Measurements from ENCODE around the gene WWC1. TPM values are rescaled to one million over a fixed set of nuclear protein-coding genes. Genes with fewer than 3 reads are reported as not detected.

WWC1 gene
- total and polyA plus RNA-seq, 9 of the 15 experiments (the other 6 are each of a cell fraction or from before 2014, with no cell fraction given): under 0.01 to 0.54 (median 0.42) TPM; not detected in 6

- Histone ChIP-seq H3K4me2 (ENCODE audit: insufficient read depth, low read length) (no peak overlapping the region), H3K4me1 (replicated peaks in 1 of 2; ENCODE audit: control insufficient read depth in 2 of 2, insufficient read depth in 2 of 2, low read length in 2 of 2) (no peaks in the 10 kb centered on the region), H3K4me3 (no peak overlapping the region), H4K20me1 (replicated peaks; ENCODE audit: control insufficient read depth, insufficient read depth, low read length) (no peaks in the 10 kb centered on the region), H3K9ac (ENCODE audit: insufficient read depth in 1 of 2, low read depth in 2 of 2, low read length in 2 of 2) (no peak overlapping the region), H3K9me1 (ENCODE audit: control insufficient read depth, insufficient read depth, low read length) (no peaks in the 10 kb centered on the region), H3K36me3 (ENCODE audit: control insufficient read depth, insufficient read depth, low read length) (no peaks in the 10 kb centered on the region), H3K27me3 (ENCODE audit: control insufficient read depth in 2 of 2, insufficient read depth in 2 of 2, low read length in 2 of 2) (peaks cover 0 to 7% of the 10 kb centered on the region in 2 experiments; a peak in 2 of 5 replicates), H3K79me2 (ENCODE audit: control insufficient read depth, insufficient read depth, low read length) (no peaks in the 10 kb centered on the region), H3K9me3 (replicated peaks; ENCODE audit: control insufficient read depth, insufficient read depth, low read depth, low read length) (no peaks in the 10 kb centered on the region), H3K27ac (ENCODE audit: extremely low read depth, low read depth, low read length) (no peak overlapping the region), H2AFZ (ENCODE audit: low read depth, low read length) (no peak overlapping the region)
- no peak for DNase-seq (ENCODE audit: extremely low read depth in 1 of 4, low spot score in 3 of 4)
- CTCF ChIA-PET (ENCODE audit: low intra/inter-chr PET ratio): no interaction called here
- intact Hi-C loops (cut with micrococcal nuclease) (no loop called here), in situ Hi-C loops (cut with MboI) (no loop called here)
- no TSS peak for BruUV-seq (replicated peaks)
- POLR2A ChIA-PET: interaction anchor here (0.6 to 1.0 kb wide), 4 partner anchors 18 to 178 kb away, joined by 3 to 5 read pairs (median 4); no protein-coding TSS in a partner anchor
- ATAC-seq: peak; percentile 54; the same call in 2 of the 3 replicates
- 0% methylated on average over 7 of the region's 7 CpGs for WGBS (ENCODE audit: insufficient coverage, low coverage, missing lambda C conversion rate)
- no peak for FAIRE-seq
- TF ChIP-seq RBM17 (IDR thresholded peaks at IDR 0.05; ENCODE audit: borderline replicate concordance, low read depth, low read length) (no peak), SAP30 (IDR thresholded peaks at IDR 0.05; ENCODE audit: borderline replicate concordance, insufficient read depth, low read depth, low read length, poor library complexity, severe bottlenecking) (no peak), ZNF655 (CRISPR knock-in tag; IDR thresholded peaks at IDR 0.05) (no peak), KLF6 (CRISPR knock-in tag; IDR thresholded peaks at IDR 0.05; ENCODE audit: borderline replicate concordance) (no peak), KAT7 (CRISPR knock-in tag; IDR thresholded peaks at IDR 0.05; ENCODE audit: borderline replicate concordance) (no peak), ZBTB5 (IDR thresholded peaks at IDR 0.05) (no peak), MAFF (IDR thresholded peaks at IDR 0.05; ENCODE audit: low read length) (no peak), ZNF280B (CRISPR knock-in tag; IDR thresholded peaks at IDR 0.05) (no peak), TAF15 (IDR thresholded peaks at IDR 0.05; ENCODE audit: low read depth, low read length) (no peak), SP1 (CRISPR knock-in tag; IDR thresholded peaks at IDR 0.05) (no peak), PBX2 (CRISPR knock-in tag; IDR thresholded peaks at IDR 0.05; ENCODE audit: low read depth) (no peak), PBX2 (tag; conservative IDR thresholded peaks at IDR 0.05; ENCODE audit: low read depth) (no peak), ELF2 (CRISPR knock-in tag; IDR thresholded peaks at IDR 0.05) (no peak), FOXA1 (IDR thresholded peaks at IDR 0.05; ENCODE audit: borderline replicate concordance) (no peak), ZNF184 (CRISPR knock-in tag; IDR thresholded peaks at IDR 0.05) (no peak)
These were observed 9.3 kb upstream of the WWC1 start for GRCh38 chr5:168282120-168282519.

All from K562 (cell line).